Thoracic aorta (tissue), 2 donors: ENCODE results near the gene CTIF. TPM values are rescaled to one million over a fixed set of nuclear protein-coding genes. Genes with fewer than 3 reads are reported as not detected.

ENCODE experiments used
- ATAC-seq: fragments of 150-250 bp; one replicate; pipeline ENCODE4 v1.8.0; 2017; ENCODE audit warnings: low read depth; ENCODE audit not compliant: insufficient number of reproducible peaks, low FRiP score
- DNase-seq: peaks from one replicate; pipeline ENCODE4 v3.0.0-alpha.2; 2020; ENCODE audit warnings: low spot score
- H3K27ac ChIP-seq, 2 donors: fragments of 200-600 bp; sonication (generic); 1 replicate in 1 of 2; 2 replicates in 1 of 2; pipeline ENCODE4 v1.5.1; 2016; ENCODE audit warnings: mild to moderate bottlenecking in 2 of 2, moderate library complexity in 2 of 2
- H3K27me3 ChIP-seq: fragments of 200-600 bp; sonication (generic); replicated peaks from 2 replicates; pipeline ENCODE4 v1.6.0; 2016; ENCODE audit warnings: mild to moderate bottlenecking; ENCODE audit not compliant: insufficient read depth
- H3K36me3 ChIP-seq: fragments of 200-600 bp; sonication (generic); one replicate; pipeline ENCODE4 v1.5.1; 2016
- H3K4me1 ChIP-seq, 2 donors: fragments of 200-600 bp; sonication (generic); 1 replicate in 1 of 2; 2 replicates in 1 of 2; pipeline versions ENCODE4 v1.5.1 to v1.6.0; 2016; ENCODE audit warnings: low read depth in 2 of 2, mild to moderate bottlenecking in 1 of 2; ENCODE audit not compliant: control insufficient read depth in 1 of 2
- H3K4me3 ChIP-seq: fragments of 200-600 bp; sonication (generic); 2 replicates; pipeline ENCODE4 v1.5.1; 2016; ENCODE audit warnings: mild to moderate bottlenecking
- H3K9me3 ChIP-seq: fragments of 200-600 bp; sonication (generic); 2 replicates; pipeline ENCODE4 v1.5.1; 2016
- CTCF ChIP-seq: fragments of 200-600 bp; sonication (generic); IDR thresholded peaks from one replicate; pipeline ENCODE4 v1.5.1; 2019; ENCODE audit warnings: antibody characterized with exemption
- total RNA-seq, 2 donors: library from RNA; depleted of rRNA; stranded (reverse); fragments of >200 nt; gene quantifications; one replicate each; pipeline versions ENCODE4 v1.1.0 to v1.2.3, GENCODE V29; 2016

The CTIF gene
- total RNA-seq, 2 donors from 2014 or later = 63.3 to 125 TPM

DNA sequence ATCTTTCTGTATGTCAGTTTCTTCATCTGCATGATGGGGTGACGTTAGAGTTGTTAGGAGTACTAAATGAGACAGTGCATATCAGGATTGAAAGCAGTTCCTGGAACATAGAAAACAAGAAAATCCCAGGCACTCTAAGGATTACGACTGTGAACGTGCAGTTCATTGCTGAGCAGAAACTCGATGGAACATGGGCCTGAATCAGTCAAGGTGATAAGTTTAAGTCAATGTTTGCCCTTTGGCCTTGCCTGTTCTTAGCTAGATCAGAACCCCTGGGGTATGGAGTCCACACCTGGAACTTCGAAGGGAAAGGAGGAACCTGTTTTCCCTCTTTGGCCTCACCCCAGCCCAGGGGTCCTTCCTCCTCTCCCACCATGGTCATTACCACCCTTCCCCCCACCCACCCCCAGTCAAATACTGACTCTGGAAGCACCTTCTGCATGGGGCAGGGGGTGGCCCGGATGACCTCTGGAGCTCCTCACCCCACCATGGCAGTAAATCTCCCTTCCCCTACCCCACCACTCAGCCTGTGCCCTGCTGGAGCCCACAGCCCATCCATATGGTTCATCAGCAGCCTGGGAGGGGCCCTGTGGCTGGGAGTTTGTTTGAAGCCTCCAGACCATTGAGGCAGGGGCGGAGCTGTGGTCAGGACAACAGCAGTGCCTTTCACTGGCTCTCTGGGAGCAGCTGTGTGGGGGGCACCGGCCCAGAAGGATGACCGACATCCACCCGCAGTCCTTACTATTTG, 247.8 kb downstream of the CTIF start:
- no peaks in the 10 kb centered on the region for H3K36me3 ChIP-seq
- H3K4me1 ChIP-seq = peaks cover 47 to 94% of the 10 kb centered on the region in 2 donors
- H3K27ac ChIP-seq = no peak overlapping the region
- no peaks in the 10 kb centered on the region for H3K9me3 ChIP-seq
- ATAC-seq = no peak
- no peak for TF ChIP-seq CTCF
- H3K4me3 ChIP-seq = no peak overlapping the region
- no peaks in the 10 kb centered on the region for H3K27me3 ChIP-seq
- DNase-seq = no peak

- Histone ChIP-seq H3K27me3 (no peaks in the 10 kb centered on the region), H3K9me3 (no peaks in the 10 kb centered on the region), H3K27ac (peak overlapping the region in 1 of 2 donors; percentile 3), H3K36me3 (no peaks in the 10 kb centered on the region), H3K4me1 (peaks cover 41 to 85% of the 10 kb centered on the region in 2 donors), H3K4me3 (no peak overlapping the region)
- ATAC-seq (no peak), DNase-seq (no peak)
- no peak for TF ChIP-seq CTCF
These were observed 248.6 kb downstream of the CTIF start for GRCh38 chr18:48787203-48788151.

DNA sequence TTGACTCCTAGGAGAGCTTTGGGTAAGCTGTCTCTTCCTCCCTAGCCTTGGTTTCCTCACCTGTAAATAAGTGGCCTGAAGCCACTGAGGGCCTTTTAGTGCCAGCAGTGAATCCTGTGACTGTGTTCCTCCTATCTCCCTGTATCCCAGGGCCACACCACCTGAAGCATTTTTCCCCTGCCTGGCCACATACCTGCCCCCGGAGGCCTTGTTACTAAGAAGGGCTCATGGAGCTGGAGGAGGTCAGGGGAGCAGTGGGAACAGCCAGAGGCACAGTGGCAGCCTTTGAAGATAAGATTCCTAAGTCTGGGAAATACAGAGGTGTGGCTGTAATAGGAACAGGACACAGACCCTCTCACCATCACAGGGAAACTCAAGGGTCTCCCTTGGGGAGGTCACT, 249.5 kb downstream of the CTIF start:
- no peak overlapping the region for H3K4me3 ChIP-seq
- TF ChIP-seq CTCF = no peak
- DNase-seq = no peak
- H3K27me3 ChIP-seq = no peaks in the 10 kb centered on the region
- H3K4me1 ChIP-seq = peaks cover 32 to 76% of the 10 kb centered on the region in 2 donors
- H3K36me3 ChIP-seq = no peaks in the 10 kb centered on the region
- ATAC-seq = no peak
- no peaks in the 10 kb centered on the region for H3K9me3 ChIP-seq
- H3K27ac ChIP-seq = no peak overlapping the region

- Histone ChIP-seq H3K27ac (peak overlapping the region; percentile 92 to 93), H3K36me3 (no peaks in the 10 kb centered on the region), H3K9me3 (no peaks in the 10 kb centered on the region), H3K4me1 (peaks cover 25 to 73% of the 10 kb centered on the region in 2 donors), H3K4me3 (no peak overlapping the region), H3K27me3 (no peaks in the 10 kb centered on the region)
- DNase-seq (no peak), ATAC-seq (no peak)
- TF ChIP-seq CTCF = no peak
These were observed 250.5 kb downstream of the CTIF start for GRCh38 chr18:48789259-48789812.
